Hepatocyte (in vitro differentiated cells): ENCODE measurements around the gene GJB3.

ENCODE experiments used
- EZH2 ChIP-seq: fragments of 200-600 bp; sonication (generic); IDR thresholded peaks from 2 replicates; pipeline ENCODE4 v1.6.1; 2016; ENCODE audit warnings: antibody characterized with exemption, mild to moderate bottlenecking, borderline replicate concordance
- EZH2phosphoT487 ChIP-seq: fragments of 200-600 bp; sonication (generic); IDR thresholded peaks from one replicate; pipeline ENCODE4 v1.6.1; 2018; ENCODE audit warnings: antibody characterized with exemption, mild to moderate bottlenecking, low read depth, moderate library complexity; ENCODE audit not compliant: unreplicated experiment, severe bottlenecking
- TF ChIP-seq, protein P1 (sequence below): fragments of 200-600 bp; sonication (generic); IDR thresholded peaks from 2 replicates; pipeline ENCODE4 v1.5.1; 2016; ENCODE audit warnings: antibody characterized with exemption, mild to moderate bottlenecking; ENCODE audit not compliant: poor library complexity

DNA sequence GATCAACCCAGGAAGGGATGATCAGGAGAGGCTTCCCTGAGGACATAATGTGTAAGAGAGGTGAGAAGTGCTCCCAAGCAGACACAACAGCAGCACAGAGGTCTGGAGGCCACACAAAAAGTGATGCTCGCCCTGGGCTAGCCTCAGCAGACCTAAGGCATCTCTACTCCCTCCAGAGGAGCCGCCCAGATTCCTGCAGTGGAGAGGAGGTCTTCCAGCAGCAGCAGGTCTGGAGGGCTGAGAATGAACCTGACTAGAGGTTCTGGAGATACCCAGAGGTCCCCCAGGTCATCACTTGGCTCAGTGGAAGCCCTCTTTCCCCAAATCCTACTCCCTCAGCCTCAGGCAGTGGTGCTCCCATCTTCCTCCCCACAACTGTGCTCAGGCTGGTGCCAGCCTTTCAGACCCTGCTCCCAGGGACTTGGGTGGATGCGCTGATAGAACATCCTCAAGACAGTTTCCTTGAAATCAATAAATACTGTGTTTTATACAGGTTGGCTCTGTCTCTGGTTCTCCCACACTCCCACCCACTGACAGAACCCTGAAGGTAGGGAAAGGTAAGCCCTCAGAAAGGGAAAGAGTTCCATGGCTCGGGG, 5.0 kb downstream of the GJB3 start:
- TF ChIP-seq, protein P1, sequence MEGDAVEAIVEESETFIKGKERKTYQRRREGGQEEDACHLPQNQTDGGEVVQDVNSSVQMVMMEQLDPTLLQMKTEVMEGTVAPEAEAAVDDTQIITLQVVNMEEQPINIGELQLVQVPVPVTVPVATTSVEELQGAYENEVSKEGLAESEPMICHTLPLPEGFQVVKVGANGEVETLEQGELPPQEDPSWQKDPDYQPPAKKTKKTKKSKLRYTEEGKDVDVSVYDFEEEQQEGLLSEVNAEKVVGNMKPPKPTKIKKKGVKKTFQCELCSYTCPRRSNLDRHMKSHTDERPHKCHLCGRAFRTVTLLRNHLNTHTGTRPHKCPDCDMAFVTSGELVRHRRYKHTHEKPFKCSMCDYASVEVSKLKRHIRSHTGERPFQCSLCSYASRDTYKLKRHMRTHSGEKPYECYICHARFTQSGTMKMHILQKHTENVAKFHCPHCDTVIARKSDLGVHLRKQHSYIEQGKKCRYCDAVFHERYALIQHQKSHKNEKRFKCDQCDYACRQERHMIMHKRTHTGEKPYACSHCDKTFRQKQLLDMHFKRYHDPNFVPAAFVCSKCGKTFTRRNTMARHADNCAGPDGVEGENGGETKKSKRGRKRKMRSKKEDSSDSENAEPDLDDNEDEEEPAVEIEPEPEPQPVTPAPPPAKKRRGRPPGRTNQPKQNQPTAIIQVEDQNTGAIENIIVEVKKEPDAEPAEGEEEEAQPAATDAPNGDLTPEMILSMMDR, result no peak
- no peak for TF ChIP-seq EZH2
- no peak for TF ChIP-seq EZH2phosphoT487
